ENCODE results near the gene RHBDD1.

RHBDD1 gene

GRCh38 chr2:227031379-227031778 lies 195.5 kb downstream of the RHBDD1 start:
- H3K4me1 ChIP-seq (ENCODE audit: insufficient read depth, low read length), result no peaks in the 10 kb centered on the region
- no peaks in the 10 kb centered on the region for H3K9me3 ChIP-seq (ENCODE audit: control insufficient read depth, insufficient read depth, low read length)
- no peaks in the 10 kb centered on the region for H3K36me3 ChIP-seq (ENCODE audit: insufficient read depth, low read length)
- no peak overlapping the region for H3K9ac ChIP-seq (ENCODE audit: low read depth, low read length)

GRCh38 chr2:227033471-227034148 lies 197.8 kb downstream of the RHBDD1 start:
- no peak overlapping the region for H3K9ac ChIP-seq (ENCODE audit: low read depth, low read length)
- no peaks in the 10 kb centered on the region for H3K36me3 ChIP-seq (ENCODE audit: insufficient read depth, low read length)
- H3K9me3 ChIP-seq (ENCODE audit: control insufficient read depth, insufficient read depth, low read length), result no peaks in the 10 kb centered on the region
- no peaks in the 10 kb centered on the region for H3K4me1 ChIP-seq (ENCODE audit: insufficient read depth, low read length)

- H3K36me3 ChIP-seq (ENCODE audit: insufficient read depth, low read length), result no peaks in the 10 kb centered on the region
- H3K9me3 ChIP-seq (ENCODE audit: control insufficient read depth, insufficient read depth, low read length), result no peaks in the 10 kb centered on the region
- no peaks in the 10 kb centered on the region for H3K4me1 ChIP-seq (ENCODE audit: insufficient read depth, low read length)
- H3K9ac ChIP-seq (ENCODE audit: low read depth, low read length), result no peak overlapping the region
Observed at GRCh38 chr2:227035711-227036367, 200.0 kb downstream of the RHBDD1 start.

- Histone ChIP-seq H3K36me3 (ENCODE audit: insufficient read depth, low read length) (no peaks in the 10 kb centered on the region), H3K4me1 (ENCODE audit: insufficient read depth, low read length) (no peaks in the 10 kb centered on the region), H3K9me3 (ENCODE audit: control insufficient read depth, insufficient read depth, low read length) (no peaks in the 10 kb centered on the region), H3K9ac (ENCODE audit: low read depth, low read length) (no peak overlapping the region)
Observed at GRCh38 chr2:227036527-227036926, 200.7 kb downstream of the RHBDD1 start.

- no peaks in the 10 kb centered on the region for H3K9me3 ChIP-seq (ENCODE audit: control insufficient read depth, insufficient read depth, low read length)
- no peak overlapping the region for H3K9ac ChIP-seq (ENCODE audit: low read depth, low read length)
- no peaks in the 10 kb centered on the region for H3K4me1 ChIP-seq (ENCODE audit: insufficient read depth, low read length)
- H3K36me3 ChIP-seq (ENCODE audit: insufficient read depth, low read length), result no peaks in the 10 kb centered on the region
Observed at GRCh38 chr2:227038550-227039189, 202.8 kb downstream of the RHBDD1 start.

GRCh38 chr2:227043981-227044380 lies 208.1 kb downstream of the RHBDD1 start:
- H3K9ac ChIP-seq (ENCODE audit: low read depth, low read length), result no peak overlapping the region
- H3K9me3 ChIP-seq (ENCODE audit: control insufficient read depth, insufficient read depth, low read length), result no peaks in the 10 kb centered on the region
- no peaks in the 10 kb centered on the region for H3K4me1 ChIP-seq (ENCODE audit: insufficient read depth, low read length)
- H3K36me3 ChIP-seq (ENCODE audit: insufficient read depth, low read length), result no peaks in the 10 kb centered on the region

All from ES-I3 (cell line).